RPMI7951 (cell line): ENCODE data around the gene RAMP3. TPM values are rescaled to one million over a fixed set of nuclear protein-coding genes. Genes with fewer than 3 reads are reported as not detected.
"Not testable (repeated sequence)": the region's sequence is repeated elsewhere in the genome, so short reads cannot be mapped to it uniquely, and the experiment has no call there.

Experiments used
- DNase-seq: peaks from one replicate; pipeline ENCODE4 v3.0.0-alpha.2; 2012; ENCODE audit warnings: low read depth
- total RNA-seq: library from RNA; depleted of rRNA; stranded (reverse); fragments of >200 nt; shearing (Covaris generic); gene quantifications from 2 replicates; pipeline ENCODE4 v1.2.3, GENCODE V29; 2014

Gene RAMP3
- total RNA-seq, 1 experiment from 2014 or later: 0.84 TPM

DNA sequence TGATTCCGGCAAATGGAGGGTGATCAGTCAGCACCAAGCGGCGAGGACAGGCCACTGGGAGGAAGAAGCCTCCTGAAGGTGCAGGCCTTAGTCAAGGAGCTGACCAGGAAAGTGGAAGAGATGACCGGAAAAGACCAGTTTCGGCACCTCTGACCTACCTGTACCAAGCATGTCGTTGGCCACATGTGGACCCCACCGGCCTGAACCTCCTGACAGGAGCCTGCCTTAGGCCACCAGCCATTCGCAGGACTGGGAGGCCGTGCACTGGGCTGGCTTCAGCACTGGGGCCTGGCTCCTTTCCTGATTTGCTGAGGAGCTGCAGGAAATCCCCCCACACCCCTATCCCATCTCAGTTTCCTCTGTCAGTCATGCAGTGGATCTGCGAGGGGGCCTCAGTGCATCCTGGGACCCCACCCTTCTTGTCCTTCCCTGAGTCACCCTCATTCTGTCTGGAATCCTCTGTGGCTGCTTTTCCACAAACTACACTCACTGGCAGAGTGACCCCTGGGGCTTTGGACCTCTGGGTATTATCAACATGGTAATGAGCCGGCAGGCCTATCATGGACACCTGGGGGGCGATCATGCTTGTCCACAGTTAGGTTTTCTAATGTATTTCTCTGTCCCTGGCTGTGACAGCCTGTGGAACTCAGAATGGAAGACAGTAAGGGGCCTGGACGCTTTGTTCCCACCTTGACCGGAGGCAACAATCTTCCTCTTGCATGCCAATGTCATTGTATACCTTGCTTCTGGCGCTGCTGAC lies 33.0 kb downstream of the RAMP3 start:
- no peak for DNase-seq

DNA sequence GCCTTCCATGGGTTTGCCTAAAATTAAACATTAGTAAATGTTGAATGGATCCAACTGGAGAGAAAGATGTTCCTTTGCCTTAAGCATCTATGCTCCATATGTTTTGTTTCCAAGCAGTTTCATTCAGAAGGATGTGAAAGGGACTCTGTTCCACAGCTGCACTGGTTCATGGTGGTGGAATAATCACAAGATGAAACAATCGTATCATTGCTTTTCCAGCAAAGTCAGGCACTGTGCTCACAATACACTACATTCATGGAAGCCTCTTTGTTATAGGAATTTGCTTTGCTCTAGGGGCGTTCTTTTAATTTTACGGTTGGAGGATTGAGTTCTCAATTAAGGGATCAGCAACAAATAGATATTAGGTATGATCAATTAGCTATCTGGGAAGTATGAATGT lies 33.8 kb downstream of the RAMP3 start:
- DNase-seq: peak; percentile 17

DNA sequence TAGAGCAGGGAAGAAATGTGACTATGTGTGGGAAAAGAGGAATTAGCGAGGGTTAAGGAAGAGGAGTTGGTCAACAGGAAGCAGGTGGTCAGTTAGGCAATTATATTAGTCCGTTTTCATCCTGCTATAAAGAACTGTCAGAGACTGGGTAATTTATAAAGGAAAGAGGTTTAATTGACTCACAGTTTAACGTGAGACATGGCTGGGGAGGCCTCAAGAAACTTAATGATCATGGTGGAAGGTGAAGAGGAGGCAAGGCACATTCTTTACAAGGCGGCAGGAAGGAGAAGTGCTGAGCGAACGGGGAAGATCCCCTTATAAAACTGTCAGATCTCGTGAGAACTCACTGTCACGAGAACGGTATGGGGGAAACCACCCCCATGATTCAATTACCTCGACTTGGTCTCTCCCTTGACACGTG lies 35.0 kb downstream of the RAMP3 start:
- no peak for DNase-seq

DNA sequence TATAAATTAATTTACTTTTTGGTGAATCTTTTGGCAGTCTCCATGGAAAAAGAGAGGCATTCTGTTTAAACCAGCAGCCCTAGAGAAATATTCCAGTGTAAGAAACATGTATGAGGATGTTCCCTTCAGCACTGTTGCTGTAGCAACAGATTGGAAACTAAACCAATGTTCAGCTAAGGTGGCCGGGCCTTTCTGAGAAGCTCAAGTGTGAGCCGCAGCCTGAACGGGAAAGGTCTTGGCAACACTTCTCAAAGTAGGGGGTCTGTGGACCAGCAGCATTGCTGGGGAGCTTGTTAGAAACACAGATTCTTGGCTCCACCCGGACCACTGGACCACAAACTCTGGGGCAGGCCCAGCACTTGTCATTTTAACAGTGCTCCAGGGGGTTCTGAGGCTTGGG lies 36.2 kb downstream of the RAMP3 start:
- no peak for DNase-seq

DNA sequence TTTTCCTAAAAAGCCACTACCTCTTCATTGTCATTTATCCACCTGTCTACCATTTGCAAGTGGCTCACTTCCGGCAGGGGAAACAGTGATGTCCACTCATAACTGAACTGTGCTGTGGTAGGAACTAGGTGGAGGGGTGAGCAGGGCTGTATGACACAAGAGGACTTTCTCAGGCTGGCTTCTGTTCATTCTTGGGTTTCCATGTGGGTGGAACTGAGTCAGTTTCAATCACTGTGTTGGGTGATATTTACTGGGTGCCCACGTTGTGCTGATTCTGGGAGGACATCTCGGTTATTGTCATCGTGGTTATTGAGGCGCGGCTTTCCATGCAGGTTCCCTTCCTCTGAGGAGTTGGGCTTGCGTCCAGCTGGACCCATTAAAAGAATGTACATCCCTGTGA lies 38.8 kb downstream of the RAMP3 start:
- DNase-seq: no peak

DNA sequence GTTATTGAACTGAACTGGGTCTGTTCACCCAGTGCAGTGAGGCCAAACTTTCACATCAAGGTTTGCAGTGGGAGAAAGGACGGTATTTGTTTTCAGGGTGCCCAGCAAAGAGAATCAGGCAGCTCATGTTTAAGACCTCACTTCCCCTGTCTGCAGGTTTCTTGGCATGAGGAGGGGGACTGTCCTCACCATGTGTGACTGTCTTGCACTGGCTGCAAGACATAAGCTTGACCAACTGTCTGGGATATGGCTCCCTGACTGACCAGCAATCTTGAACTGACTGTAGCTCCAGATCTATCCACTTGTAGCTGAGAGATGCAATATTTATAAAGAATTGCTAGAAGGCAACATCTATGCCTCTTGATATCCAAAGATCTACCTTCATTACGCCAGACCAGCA lies 39.9 kb downstream of the RAMP3 start:
- no peak for DNase-seq

DNA sequence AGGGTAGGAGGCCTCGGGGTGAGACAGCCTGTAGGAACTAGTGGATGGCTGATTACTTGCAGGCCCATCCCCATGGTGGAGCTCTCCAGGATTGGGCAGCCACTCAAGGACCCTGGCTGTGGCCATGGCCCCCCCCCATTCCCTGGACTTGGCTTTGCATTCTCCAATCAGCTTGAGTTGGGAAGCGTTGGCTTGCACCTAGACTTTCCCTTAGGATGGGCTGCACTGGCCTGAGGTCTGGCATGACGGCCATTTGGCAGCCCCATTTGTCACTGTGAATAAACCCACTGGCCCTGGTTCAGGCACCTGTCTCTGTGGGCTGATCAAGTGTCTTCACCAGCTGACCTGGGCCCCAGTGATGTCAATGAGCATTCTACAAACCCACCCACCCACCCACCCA lies 41.4 kb downstream of the RAMP3 start:
- DNase-seq: no peak

DNA sequence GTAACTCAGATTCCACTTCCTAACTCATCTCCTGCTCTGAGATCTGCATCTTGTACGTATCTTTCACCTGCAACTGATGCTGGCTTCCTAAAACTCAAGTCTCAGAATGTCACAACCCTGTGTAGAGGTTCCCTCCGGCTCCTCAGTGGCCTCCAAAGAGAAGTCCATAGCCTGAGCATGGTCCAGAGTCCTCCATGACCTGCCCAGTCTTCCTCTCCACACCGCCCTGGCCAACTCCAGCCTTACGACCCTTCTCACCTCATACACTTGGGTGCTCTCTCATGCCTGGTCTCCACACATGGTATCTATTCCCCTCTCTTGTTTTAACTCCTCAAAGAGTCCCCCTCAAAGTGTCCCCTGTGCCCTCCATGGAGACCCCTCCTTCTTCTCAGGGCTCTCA lies 41.9 kb downstream of the RAMP3 start:
- DNase-seq: no peak

DNA sequence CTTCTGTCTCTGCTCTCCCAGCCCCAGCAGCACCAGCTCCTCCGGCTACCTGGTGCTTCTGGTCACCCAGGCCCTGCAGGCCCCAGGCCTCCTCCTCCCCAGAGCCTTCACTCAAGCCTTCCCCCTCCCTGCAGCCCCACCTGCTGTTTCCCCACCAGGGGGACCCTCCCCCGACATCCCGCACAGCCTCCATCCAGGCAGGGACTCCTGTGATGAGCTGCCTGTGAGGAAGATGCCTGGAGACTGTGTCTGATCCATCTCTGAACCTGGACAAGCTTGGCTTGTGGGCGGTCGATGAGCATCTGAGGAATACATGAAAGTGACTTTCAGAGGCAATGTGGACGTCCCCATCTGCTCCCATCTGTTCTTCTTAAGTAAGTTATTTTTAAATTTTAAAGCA lies 45.0 kb downstream of the RAMP3 start:
- DNase-seq: no peak

DNA sequence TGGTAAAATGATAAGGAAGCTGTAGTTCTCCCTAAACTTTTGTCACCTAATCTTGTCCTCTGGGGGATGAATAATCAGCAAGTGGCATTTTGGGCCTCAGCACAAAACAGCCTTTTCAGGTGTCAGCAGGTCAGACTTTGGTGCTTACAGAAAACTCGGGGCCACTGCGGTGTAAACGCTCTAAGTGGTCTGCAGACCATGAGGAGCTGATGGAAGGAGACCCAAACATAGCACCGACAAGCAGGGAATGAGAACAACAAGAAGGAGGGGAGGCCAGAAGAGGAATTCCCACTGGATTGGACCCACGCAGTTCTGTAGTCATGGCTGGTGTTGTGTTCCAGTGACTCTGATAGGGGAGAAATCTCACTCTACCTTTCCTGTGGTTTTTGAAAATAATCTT lies 45.4 kb downstream of the RAMP3 start:
- DNase-seq: no peak

DNA sequence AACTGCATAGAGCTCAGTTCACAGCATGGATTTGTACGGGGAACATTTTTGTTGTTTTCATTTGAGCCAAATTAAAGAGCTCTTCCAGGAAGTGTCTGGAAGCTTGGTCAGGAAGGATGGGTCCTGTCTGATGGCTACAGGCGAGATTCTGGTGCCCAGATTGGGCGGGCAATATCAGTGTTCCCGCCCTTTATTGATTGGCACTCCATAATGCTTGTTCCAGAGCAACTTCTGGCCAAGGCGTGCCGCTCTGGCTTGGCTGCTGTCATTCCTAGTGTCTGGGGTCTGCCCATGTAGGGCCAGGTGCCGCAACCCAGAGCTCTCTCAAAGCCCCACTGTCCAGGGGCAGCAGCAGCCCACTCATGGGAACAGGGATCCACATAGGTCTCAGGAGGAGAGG lies 45.9 kb downstream of the RAMP3 start:
- DNase-seq: no peak

DNA sequence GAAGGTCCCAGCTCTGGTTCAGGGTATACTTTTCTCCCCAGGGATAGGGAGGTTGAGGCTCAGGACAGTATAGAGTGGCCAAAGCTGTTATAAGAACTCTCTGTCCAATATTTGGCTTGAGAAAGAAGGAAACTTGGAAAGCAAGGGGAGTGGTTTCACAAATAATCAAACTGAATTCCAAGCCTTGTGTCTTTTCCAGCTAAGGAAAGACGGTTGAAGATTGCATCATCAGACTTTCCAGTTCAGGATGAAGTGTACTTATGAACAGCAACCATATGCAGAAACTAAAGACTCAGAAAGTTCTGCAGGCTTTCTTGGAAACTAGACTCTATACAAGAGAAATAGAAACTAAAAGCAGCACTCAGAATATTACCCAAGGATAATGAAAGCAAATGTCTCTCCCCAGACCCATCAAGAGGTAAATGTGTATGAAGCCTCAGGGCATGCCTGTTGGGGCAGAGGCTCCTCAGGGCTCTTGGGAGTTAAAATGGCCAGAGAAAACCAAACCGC lies 46.4 kb downstream of the RAMP3 start:
- peak; percentile 65 for DNase-seq

DNA sequence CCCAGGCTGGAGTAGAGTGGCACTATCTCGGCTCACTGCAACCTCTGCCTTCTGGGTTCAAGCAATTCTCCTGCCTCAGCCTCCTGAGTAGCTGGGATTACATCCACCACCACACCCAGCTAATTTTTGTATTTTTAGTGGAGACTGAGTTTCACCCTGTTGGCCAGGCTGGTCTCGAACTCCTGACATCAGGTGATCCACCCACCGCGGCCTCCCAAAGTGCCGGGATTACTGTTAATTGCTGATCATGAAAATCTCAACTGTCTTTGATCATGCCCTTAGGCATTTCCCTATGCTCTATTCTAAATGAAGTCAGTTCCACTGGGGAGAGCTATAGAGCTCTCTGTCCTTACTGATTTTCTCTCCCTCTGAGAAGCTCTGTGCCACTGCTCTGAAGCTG lies 48.7 kb downstream of the RAMP3 start:
- not testable (repeated sequence) for DNase-seq

DNA sequence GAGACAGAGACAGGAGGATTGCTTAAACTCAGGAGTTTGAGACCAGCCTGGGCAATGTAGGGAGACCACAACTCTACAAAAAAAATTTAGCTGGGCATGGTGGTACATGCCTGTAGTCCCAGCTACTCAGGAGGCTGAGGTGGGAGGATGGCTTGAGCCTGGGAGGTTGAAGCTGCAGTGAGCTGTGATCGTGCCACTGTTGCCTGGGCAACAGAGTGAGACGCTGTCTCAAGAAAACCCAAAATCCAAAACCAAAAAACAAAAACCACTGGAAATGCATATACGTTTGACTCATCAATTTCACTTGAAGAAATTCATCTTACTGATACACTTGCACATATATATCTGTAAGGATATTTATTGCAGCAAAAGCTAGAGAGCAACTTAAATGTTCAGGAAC lies 52.3 kb downstream of the RAMP3 start:
- not testable (repeated sequence) for DNase-seq

DNA sequence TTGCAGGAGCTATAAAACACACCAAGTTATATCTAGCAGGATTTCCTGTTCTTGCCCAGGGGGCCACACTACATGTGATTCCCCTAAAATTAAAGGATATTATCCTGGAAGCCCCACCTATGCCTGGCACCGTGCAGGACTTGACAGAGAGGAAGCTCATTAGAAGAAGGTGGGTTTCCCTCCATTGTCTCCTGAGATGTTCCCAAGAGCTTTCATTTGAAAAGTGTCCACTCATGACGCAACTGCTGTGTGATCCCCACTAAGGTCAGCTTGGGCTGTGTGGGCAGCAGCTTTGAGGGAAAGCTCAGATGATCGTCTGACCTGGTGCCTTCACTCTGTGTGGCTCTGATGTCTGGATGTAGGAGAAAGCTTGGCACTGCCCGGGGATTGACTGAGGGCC lies 53.5 kb downstream of the RAMP3 start:
- no peak for DNase-seq

DNA sequence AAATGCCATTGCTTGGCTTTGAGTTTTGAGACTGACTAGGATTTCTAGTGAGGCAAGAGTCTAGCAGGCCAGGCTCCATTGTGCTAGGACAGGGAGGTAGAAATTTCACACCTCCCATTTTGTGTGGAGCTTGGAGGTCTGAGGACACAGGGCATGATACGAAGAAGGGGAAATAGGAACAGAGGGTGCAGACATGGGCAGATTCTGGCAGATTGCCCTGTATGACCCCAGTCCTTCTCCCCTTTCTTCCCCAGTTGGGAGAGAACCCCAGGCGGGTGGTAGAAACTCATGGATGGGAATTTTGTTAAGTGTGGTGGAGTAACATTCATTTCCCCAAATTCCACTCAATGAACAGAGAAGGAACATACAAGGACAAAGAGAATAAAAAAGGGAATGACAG lies 54.4 kb downstream of the RAMP3 start:
- no peak for DNase-seq

DNA sequence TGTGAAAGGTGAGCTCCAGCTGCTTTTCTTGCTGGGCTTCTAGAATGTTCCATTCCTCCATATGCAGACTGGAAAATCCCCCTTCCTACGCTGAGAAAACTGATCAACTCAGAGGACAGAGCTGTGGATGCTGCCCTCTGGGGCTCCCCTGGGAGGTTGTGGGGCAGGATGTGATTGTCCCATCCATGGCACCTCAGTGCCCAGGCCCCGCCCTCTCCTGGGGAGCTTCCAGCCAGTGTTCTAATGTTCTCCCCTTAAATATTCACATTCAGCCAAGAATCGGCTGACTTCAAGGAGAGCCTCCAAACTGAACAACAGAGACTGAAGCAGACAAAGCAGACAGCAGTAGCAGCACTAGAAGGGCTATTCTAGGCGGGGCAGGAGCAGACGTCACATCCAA lies 55.0 kb downstream of the RAMP3 start:
- no peak for DNase-seq

DNA sequence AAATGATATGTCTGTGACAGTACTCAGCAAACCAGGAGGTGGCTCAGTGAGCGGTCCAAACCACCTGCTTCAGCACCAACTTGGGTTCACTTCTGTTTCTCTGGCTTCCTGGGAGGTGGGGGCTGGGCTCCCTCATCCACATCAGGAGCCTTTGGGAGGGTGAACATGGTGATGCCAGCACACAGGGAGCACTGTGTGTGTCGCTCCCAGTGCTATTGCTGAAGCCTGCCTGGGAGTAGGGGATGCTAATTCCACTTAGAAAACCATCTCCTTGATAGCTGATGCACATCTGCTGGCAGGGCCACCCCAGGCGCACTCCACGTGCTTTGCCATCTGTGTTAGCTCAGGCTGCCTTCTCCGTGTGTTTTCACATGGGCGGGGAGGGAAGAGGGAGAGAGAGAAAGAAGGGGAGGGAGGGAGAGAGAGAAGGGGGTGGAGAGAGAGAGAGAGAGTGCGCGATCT lies 58.0 kb downstream of the RAMP3 start:
- DNase-seq: no peak

DNA sequence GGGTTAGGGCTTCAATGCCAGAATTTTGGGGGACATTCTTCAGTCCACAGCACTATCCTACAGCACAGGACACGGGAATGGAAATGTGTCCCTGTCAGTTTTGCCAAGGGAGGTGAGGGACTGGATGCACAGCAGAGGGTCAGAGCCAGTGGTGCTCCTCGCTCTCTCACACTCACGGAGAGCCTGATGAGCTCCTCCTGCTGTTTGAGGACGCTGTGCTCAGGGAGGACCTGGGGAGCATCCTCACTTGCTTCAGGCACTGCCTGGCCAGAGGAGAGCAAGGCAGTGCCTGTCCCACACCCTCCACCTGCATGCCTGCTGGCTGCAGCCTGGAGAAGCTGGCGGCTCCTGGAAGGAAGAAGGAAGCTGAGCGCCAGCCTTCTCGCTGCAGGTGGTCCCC lies 58.6 kb downstream of the RAMP3 start:
- no peak for DNase-seq

DNA sequence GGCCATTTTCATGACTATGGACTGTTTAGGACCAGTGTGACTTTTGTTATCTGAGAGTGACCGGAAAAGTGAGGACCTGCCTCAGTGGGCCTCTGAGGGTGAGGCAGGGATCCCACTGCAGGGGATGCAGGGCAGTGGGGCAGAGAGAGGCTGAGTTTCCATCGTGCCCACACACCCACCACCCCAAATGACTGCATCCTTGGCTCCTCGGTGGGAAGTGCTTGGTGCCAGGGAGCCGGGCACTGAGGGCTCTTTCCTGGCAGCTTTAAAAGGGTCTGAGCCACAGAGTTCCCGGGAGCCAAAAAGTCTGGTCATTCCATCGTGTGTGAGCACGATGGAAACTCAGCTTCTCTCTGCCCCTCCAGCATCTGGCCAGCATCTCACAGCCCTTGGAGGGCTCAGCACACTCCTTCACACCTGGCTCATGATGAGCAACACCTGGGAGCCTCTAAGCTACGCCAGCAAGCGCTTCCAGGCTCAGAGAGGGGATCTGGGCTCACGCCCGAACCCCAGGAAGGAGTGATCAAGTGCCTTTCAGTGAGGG lies 59.1 kb downstream of the RAMP3 start:
- no peak for DNase-seq

DNA sequence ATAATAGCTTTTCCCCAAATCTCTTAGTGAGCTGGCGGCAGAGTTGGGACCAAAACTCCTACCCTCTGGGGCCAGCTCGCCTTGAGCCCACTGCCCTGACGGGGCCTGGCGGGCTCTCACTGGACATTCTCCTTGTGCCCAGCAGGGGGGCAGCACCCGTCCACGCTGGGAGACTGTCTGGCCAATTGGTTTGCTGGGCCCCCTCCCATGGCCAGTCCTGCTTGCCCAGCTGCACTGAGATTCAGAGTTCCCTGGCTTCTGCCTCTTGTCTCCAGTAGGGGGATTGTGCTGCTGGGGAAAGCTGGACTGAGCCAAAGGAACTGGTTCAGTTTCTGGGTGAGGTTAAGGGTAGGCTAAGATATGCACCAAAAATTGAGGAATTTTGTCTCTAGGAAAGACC lies 59.8 kb downstream of the RAMP3 start:
- DNase-seq: peak; percentile 43

DNA sequence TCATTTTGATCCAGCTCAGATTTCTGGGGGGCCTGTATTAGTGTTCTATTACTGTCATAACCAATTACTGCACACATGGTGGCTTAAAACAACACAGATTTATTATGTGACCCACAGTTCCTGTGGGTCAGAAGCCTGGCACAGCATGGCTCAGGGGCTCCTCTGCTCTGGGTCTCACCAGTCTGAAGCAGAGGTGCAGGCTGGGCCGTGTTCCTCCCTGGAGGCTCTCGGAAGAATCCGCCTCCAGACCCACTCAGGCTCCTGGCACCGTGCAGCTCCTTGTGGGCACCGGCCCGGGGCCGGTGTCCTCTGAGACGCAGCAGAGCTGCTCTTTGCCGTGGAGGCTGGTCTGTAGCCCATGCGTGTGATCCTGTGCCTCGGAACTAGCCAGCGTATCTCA lies 61.5 kb downstream of the RAMP3 start:
- no peak for DNase-seq

DNA sequence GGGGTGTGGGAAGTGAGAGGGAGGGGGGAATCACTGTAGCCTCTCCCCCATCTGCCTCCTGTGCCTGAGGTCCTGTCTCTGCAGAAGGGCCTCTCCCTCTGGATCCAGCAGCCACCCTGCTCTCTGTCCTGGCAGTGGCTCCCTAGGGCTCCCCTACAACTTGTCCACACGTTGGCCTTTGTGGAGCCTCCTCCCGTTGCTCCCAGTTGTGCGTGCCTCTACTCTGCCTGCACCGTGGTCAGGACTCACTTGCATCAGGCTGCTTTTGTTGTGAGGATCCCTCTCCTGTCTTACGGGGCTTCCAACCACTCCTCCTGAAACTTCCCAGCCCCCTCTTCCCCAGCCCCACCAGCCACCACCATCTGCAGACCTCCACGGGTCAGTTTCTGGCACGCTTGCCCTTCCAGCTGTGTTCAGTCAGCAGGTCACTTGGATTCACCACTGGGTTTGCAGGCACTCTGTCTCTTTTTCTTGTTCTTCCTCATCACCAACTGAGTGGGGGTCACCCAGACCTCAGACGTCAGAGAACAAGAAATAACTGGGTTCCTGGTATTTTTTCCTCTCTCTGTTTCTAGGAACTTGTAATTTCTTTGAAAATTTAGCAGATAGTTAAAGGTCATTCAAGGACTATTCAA lies 62.3 kb downstream of the RAMP3 start:
- DNase-seq: no peak
